GM12878 (cell line): Measurements from ENCODE around the gene IL1RAP. TPM values are rescaled to one million over a fixed set of nuclear protein-coding genes. Genes with fewer than 3 reads are reported as not detected.

Experiments
- ATAC-seq: fragments of 200-7000 bp; cut with Tn5 transposase; 3 replicates; pipeline ENCODE4 v1.9.1; 2020; ENCODE audit warnings: mild to moderate bottlenecking, moderate library complexity
- BruUV-seq: library from RNA; stranded (reverse); fragments of 400-500 nt; replicated peaks from 2 replicates; lab custom pipeline; 2021; lab: Mats Ljungman, UMichigan
- CTCF ChIA-PET: fragments of 300-600 bp; sonication (Branson Sonifier 250); formaldehyde crosslinking; extraction: SDS; loops from one replicate; lab custom pipeline; 2021; ENCODE audit warnings: inconsistent platforms; lab: Yijun Ruan, JAX
- POLR2A ChIA-PET: fragments of 350-600 bp; formaldehyde crosslinking; extraction: SDS; loops from one replicate; lab custom pipeline; 2021; ENCODE audit warnings: inconsistent platforms; lab: Charles Lee
- RAD21 ChIA-PET: fragments of 300-600 bp; sonication (Branson Sonifier 250); formaldehyde crosslinking; loops from one replicate; lab custom pipeline; 2023; ENCODE audit warnings: antibody characterized with exemption; ENCODE audit not compliant: unreplicated experiment; lab: Charles Lee
- SMC1A ChIA-PET: fragments of 300-600 bp; sonication (Branson Sonifier 250); formaldehyde crosslinking; loops from one replicate; lab custom pipeline; 2023; ENCODE audit not compliant: unreplicated experiment, uncharacterized antibody; lab: Charles Lee
- DNase-seq: peaks from one replicate; pipeline ENCODE4 v3.0.0-alpha.2; 2011; ENCODE audit warnings: low read depth, low spot score
- FAIRE-seq: peaks from 3 replicates; lab custom pipeline; 2011; peaks lifted over from hg19 to GRCh38; lab: Jason Lieb, UNC
- H2AFZ ChIP-seq: 2 replicates; pipeline ENCODE4 v1.6.0; 2011; ENCODE audit warnings: low read depth, low read length, control low read depth; ENCODE audit not compliant: control insufficient read depth
- H3K27ac ChIP-seq: 2 replicates; pipeline ENCODE4 v1.5.1; 2011; ENCODE audit warnings: control low read depth; ENCODE audit not compliant: control insufficient read depth, insufficient read depth
- H3K27me3 ChIP-seq, 2 experiments: replicated peaks in 1 of 2; 2 replicates each; pipeline versions ENCODE4 v1.6.0 to v1.6.1; 2011; ENCODE audit warnings: low read length in 1 of 2; ENCODE audit not compliant: control insufficient read depth in 2 of 2, insufficient read depth in 2 of 2
- H3K36me3 ChIP-seq, 2 experiments: 2 replicates each; pipeline ENCODE4 v1.5.1; 2011; ENCODE audit warnings: low read length in 1 of 2; ENCODE audit not compliant: control insufficient read depth in 2 of 2, insufficient read depth in 2 of 2
- H3K4me1 ChIP-seq: 2 replicates; pipeline ENCODE4 v1.6.1; 2011; ENCODE audit warnings: mild to moderate bottlenecking, low read length, moderate library complexity, mixed read lengths; ENCODE audit not compliant: control insufficient read depth, insufficient read depth
- H3K4me2 ChIP-seq: 2 replicates; pipeline ENCODE4 v1.6.0; 2011; ENCODE audit warnings: control low read depth; ENCODE audit not compliant: control insufficient read depth, insufficient read depth
- H3K4me3 ChIP-seq: fragments of 200-600 bp; sonication (generic); 2 replicates; pipeline ENCODE4 v1.5.1; 2016
- H3K79me2 ChIP-seq: 2 replicates; pipeline ENCODE4 v1.6.0; 2011; ENCODE audit warnings: low read length; ENCODE audit not compliant: control insufficient read depth, insufficient read depth
- H3K9ac ChIP-seq: 2 replicates; pipeline ENCODE4 v1.8.0; 2011; ENCODE audit warnings: low read length, control low read depth, mixed read lengths; ENCODE audit not compliant: control insufficient read depth, insufficient read depth
- H3K9me3 ChIP-seq: replicated peaks from 3 replicates; pipeline ENCODE4 v1.5.1; 2011; ENCODE audit warnings: mild to moderate bottlenecking, low read length; ENCODE audit not compliant: control insufficient read depth, insufficient read depth
- H4K20me1 ChIP-seq: 2 replicates; pipeline ENCODE4 v1.6.0; 2011; ENCODE audit not compliant: control insufficient read depth, insufficient read depth
- ATF2 ChIP-seq: IDR thresholded peaks from 2 replicates; pipeline ENCODE4 v1.6.1; 2012; ENCODE audit warnings: low read length, inconsistent platforms
- BACH1 ChIP-seq: fragments of 450-650 bp; IDR thresholded peaks from 2 replicates; pipeline ENCODE4 v1.6.1; 2017; ENCODE audit warnings: mild to moderate bottlenecking, borderline replicate concordance
- CEBPB ChIP-seq, 2 experiments: fragments of 150-350 bp in 1 of 2; IDR thresholded peaks; 2 replicates each; pipeline ENCODE4 v1.6.1; 2012 to 2014; ENCODE audit warnings: low read depth in 2 of 2, low read length in 2 of 2, borderline replicate concordance in 1 of 2, inconsistent platforms in 1 of 2
- CHD1 ChIP-seq: IDR thresholded peaks from 2 replicates; pipeline ENCODE4 v1.6.1; 2012; ENCODE audit warnings: low read depth, low read length, improper control_type of control experiment
- IKZF2 ChIP-seq, 2 experiments: fragments of 450-650 bp; IDR thresholded peaks; 2 replicates each; pipeline ENCODE4 v1.6.1; 2017; ENCODE audit warnings: mild to moderate bottlenecking in 2 of 2, moderate library complexity in 2 of 2
- RUNX3 ChIP-seq: IDR thresholded peaks from 2 replicates; pipeline ENCODE4 v1.6.1; 2012; ENCODE audit warnings: low read length, inconsistent platforms
- TARDBP ChIP-seq: IDR thresholded peaks from 2 replicates; pipeline ENCODE4 v1.6.1; 2016; ENCODE audit warnings: borderline replicate concordance
- TCF3 ChIP-seq: IDR thresholded peaks from 2 replicates; pipeline ENCODE4 v1.6.1; 2012; ENCODE audit warnings: low read depth, mild to moderate bottlenecking, low read length, borderline replicate concordance; ENCODE audit not compliant: insufficient read depth
- USF1 ChIP-seq: IDR thresholded peaks from 2 replicates; pipeline ENCODE4 v1.6.1; 2011; ENCODE audit warnings: borderline replicate concordance, low read depth, mild to moderate bottlenecking, moderate library complexity, mixed read lengths, low read length; ENCODE audit not compliant: insufficient read depth; ENCODE audit errors: extremely low read length
- ZBED1 ChIP-seq: IDR thresholded peaks from 2 replicates; pipeline ENCODE4 v1.6.1; 2016; ENCODE audit warnings: borderline replicate concordance
- ZBTB4 ChIP-seq: fragments of 450-650 bp; formaldehyde crosslinking; IDR thresholded peaks from 2 replicates; pipeline ENCODE4 v1.4.0; 2022; ENCODE audit warnings: mild to moderate bottlenecking, moderate library complexity
- WGBS: methylation state at CpG from one replicate; pipeline ENCODE4 v1.1.6; 2016; ENCODE audit warnings: low lambda C conversion rate; ENCODE audit not compliant: insufficient replicate concordance, insufficient coverage; ENCODE audit errors: missing lambda C conversion rate; 5-methylcytosine and 5-hydroxymethylcytosine counted together
- in situ Hi-C: fragments of 300-500 bp; cut with MboI; formaldehyde crosslinking; loops from 9 replicates; pipeline ENCODE4 v1.14.3; 2018; ENCODE audit warnings: mixed read lengths
- intact Hi-C: fragments of 100-400 bp; cut with micrococcal nuclease; formaldehyde crosslinking; loops from one replicate; pipeline ENCODE4 v1.14.2; 2022; ENCODE audit not compliant: unreplicated experiment
- polyA plus RNA-seq, 11 experiments: library from polyadenylated mRNA; depleted of rRNA in 4 of 11; unstranded in 6 of 11; stranded (reverse) in 5 of 11; fragments of >200 nt; fragmentation: Nextera tagmentation in 4 of 11; fragmentation: Illumina TruSeq in 1 of 11; extraction: Ambion mirVana in 4 of 11; extraction: Trizol in 1 of 11; gene quantifications; 1 replicate in 1 of 11; 2 replicates in 10 of 11; pipeline versions ENCODE4 v1.2.1 to v1.2.3, GENCODE V29; 2011 to 2016; ENCODE audit warnings: inconsistent platforms in 2 of 11, missing spikeins in 2 of 11, low read depth in 1 of 11
- total RNA-seq, 4 experiments: library from RNA; depleted of rRNA in 3 of 4; stranded (reverse); fragments of >200 nt in 3 of 4; fragmentation: Illumina TruSeq in 1 of 4; extraction: Trizol in 1 of 4; gene quantifications; 2 replicates each; pipeline versions ENCODE4 v1.2.1 to v1.2.3, GENCODE V29; 2013 to 2021
- TF ChIP-seq, protein P1 (sequence below), 3 experiments: IDR thresholded peaks in 2 of 3; conservative IDR thresholded peaks in 1 of 3; 2 replicates each; pipeline ENCODE4 v1.5.1; 2011; ENCODE audit warnings: low read depth in 3 of 3, low read length in 3 of 3, mild to moderate bottlenecking in 3 of 3, control low read depth in 2 of 3, moderate library complexity in 2 of 3, inconsistent platforms in 1 of 3, mixed read lengths in 1 of 3; ENCODE audit not compliant: control insufficient read depth in 2 of 3, insufficient read depth in 1 of 3; ENCODE audit errors: extremely low read depth in 1 of 3
- TF ChIP-seq, protein P2 (sequence below): fragments of 450-650 bp; IDR thresholded peaks from 2 replicates; pipeline ENCODE4 v1.6.1; 2017; ENCODE audit warnings: mild to moderate bottlenecking, low read depth, inconsistent platforms; ENCODE audit not compliant: poor library complexity, severe bottlenecking

IL1RAP gene
- total and polyA plus RNA-seq, 10 of the 15 experiments (the other 5 are each of a cell fraction or from before 2014, with no cell fraction given), result 0.17 to 1.0 (median 0.44) TPM; not detected in 1

DNA sequence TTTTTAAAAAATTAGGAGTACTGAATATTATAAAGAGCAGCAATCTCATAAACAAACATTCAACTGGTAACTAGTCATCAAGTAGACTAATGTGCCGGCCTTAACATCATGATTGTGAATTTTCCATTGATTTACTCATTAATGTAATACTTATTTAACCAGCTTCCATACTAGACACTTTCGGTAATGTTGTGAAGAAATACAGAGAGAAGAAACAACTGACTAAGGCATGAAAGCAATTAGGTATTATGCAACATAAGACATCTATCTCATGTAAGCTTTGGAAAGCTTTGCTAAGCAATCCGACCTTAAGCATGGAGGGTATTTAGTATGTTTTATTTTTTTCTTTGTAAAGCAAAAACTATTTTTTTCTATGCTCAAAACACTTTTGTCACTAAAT, 108.0 kb downstream of the IL1RAP start (continued):
- TF ChIP-seq, protein P1, sequence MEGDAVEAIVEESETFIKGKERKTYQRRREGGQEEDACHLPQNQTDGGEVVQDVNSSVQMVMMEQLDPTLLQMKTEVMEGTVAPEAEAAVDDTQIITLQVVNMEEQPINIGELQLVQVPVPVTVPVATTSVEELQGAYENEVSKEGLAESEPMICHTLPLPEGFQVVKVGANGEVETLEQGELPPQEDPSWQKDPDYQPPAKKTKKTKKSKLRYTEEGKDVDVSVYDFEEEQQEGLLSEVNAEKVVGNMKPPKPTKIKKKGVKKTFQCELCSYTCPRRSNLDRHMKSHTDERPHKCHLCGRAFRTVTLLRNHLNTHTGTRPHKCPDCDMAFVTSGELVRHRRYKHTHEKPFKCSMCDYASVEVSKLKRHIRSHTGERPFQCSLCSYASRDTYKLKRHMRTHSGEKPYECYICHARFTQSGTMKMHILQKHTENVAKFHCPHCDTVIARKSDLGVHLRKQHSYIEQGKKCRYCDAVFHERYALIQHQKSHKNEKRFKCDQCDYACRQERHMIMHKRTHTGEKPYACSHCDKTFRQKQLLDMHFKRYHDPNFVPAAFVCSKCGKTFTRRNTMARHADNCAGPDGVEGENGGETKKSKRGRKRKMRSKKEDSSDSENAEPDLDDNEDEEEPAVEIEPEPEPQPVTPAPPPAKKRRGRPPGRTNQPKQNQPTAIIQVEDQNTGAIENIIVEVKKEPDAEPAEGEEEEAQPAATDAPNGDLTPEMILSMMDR (IDR thresholded peaks at IDR 0.05 in 2 of 3, conservative IDR thresholded peaks at IDR 0.05 in 1 of 3; ENCODE audit: control insufficient read depth in 2 of 3, extremely low read depth in 1 of 3, insufficient read depth in 1 of 3, low read depth in 3 of 3, low read length in 3 of 3), result no peak
- TF ChIP-seq USF1, result no peak

- BruUV-seq, result no TSS peak
- TF ChIP-seq TARDBP (no peak), RUNX3 (no peak), BACH1 (no peak), CHD1 (no peak), ZBED1 (no peak), IKZF2 (IDR thresholded peaks at IDR 0.05) (no peak), ZBTB4 (CRISPR knock-in tag) (no peak), TCF3 (no peak), CEBPB (IDR thresholded peaks at IDR 0.05; ENCODE audit: borderline replicate concordance in 1 of 2, low read depth in 2 of 2, low read length in 2 of 2) (no peak), ATF2 (no peak)
- TF ChIP-seq, protein P2, sequence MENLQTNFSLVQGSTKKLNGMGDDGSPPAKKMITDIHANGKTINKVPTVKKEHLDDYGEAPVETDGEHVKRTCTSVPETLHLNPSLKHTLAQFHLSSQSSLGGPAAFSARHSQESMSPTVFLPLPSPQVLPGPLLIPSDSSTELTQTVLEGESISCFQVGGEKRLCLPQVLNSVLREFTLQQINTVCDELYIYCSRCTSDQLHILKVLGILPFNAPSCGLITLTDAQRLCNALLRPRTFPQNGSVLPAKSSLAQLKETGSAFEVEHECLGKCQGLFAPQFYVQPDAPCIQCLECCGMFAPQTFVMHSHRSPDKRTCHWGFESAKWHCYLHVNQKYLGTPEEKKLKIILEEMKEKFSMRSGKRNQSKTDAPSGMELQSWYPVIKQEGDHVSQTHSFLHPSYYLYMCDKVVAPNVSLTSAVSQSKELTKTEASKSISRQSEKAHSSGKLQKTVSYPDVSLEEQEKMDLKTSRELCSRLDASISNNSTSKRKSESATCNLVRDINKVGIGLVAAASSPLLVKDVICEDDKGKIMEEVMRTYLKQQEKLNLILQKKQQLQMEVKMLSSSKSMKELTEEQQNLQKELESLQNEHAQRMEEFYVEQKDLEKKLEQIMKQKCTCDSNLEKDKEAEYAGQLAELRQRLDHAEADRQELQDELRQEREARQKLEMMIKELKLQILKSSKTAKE, result no peak
Measured at GRCh38 chr3:190624282-190624681, 110.4 kb downstream of the IL1RAP start.

More at GRCh38 chr3:190624282-190624681, 110.4 kb downstream of the IL1RAP start:
- intact Hi-C loops (no loop called here), in situ Hi-C loops (no loop called here)
- ChIA-PET SMC1A (no interaction called here), CTCF (no interaction called here), POLR2A (no interaction called here), RAD21 (no interaction called here)
- H2AFZ ChIP-seq, result no peak overlapping the region
- DNase-seq, result no peak
- no peaks in the 10 kb centered on the region for H3K27me3 ChIP-seq
- H3K79me2 ChIP-seq, result no peaks in the 10 kb centered on the region
- no peaks in the 10 kb centered on the region for H3K36me3 ChIP-seq
- no peak overlapping the region for H3K9ac ChIP-seq
- H4K20me1 ChIP-seq, result no peaks in the 10 kb centered on the region
- WGBS, result 31% methylated on average over 5 of the region's 5 CpGs
- FAIRE-seq, result no peak
- no peaks in the 10 kb centered on the region for H3K4me1 ChIP-seq
- no peaks in the 10 kb centered on the region for H3K9me3 ChIP-seq
- H3K4me2 ChIP-seq, result no peak overlapping the region
- no peak overlapping the region for H3K27ac ChIP-seq
- no peak for ATAC-seq
- H3K4me3 ChIP-seq, result no peak overlapping the region
